HG03460 (cell line): ENCODE data around the gene MTF2.
"Not testable (repeated sequence)": the region's sequence is repeated elsewhere in the genome, so short reads cannot be mapped to it uniquely, and the experiment has no call there.

ENCODE experiments used
- ATAC-seq: cut with Tn5 transposase; IDR thresholded peaks from one replicate; pipeline ENCODE4 v1.9.1; 2021; ENCODE audit not compliant: unreplicated experiment

The MTF2 gene

DNA sequence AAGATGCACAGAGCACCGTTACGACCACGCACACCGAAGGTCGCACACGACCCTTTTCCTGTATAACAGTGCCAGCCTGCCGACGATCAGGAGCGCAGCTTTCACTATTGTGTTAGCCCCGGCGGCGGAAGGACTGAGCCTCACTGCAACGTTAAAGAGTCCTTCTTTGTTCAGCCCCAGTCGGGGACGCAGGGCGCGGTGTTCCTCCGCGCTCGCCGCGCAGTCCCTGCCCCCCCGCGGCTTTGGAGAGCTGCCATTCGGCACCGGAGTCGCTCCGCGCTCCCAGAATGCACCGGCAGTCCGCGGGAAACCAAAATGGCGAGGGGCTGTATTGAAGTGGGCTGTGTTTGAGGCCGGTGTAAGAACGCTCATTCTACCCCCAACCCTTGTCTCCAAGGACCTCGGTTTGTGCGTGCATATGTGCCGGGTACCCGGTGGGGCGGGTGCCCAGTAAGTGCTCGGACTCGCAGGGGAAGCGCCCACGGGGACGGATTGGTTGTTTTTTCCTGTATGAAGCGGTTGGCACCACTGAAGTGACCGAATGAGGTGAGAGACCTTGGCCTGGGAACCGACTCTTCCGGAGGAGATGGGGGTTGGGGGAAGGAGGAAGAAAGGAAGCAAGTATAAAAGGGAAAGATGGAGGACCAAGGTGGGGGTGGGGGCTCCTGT is at the start of gene MTF2:
MTF2 (plus strand) TSS at position 298 of the 669 bp plus-strand sequence; CDS start at position 542, 244 bp downstream.
- ATAC-seq: peak; percentile 79

DNA sequence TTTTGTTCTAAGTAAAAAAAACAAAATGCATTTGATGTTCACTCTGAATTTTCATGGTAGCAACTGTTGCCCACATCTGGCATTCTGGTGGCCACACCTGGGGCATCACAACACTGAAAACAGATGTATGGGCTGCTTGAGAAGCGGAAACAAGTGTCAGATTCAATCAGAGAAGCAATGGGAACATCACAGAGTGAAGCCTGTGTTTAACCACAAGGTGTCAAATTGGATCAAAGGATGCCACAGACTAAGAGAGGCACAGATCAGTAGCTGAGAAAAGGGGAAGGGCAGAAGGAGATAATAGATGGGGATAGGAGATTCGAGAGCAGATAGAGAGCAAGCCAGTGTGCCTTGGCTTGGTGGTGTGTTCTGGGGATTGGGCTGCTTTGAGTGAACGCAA is 49.8 kb upstream of the MTF2 start:
- no peak for ATAC-seq

DNA sequence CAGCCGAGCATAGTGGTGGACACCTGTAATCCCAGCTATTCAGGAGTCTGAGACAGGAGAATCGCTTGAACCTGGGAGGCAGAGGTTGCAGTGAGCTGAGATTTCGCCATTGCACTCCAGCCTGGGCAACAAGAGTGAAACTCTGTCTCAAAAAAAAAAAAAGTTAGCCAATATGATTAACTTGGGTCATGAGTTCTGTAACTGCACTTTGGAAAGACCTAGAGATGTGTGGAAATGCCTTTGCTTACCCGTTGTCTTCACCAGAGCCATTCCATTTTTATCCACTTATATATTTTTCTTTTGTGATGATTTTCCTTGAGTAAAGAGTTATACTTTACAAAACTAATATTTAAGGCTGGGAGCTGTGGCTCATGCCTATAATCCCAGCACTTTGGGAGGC is 48.9 kb upstream of the MTF2 start:
- not testable (repeated sequence) for ATAC-seq

DNA sequence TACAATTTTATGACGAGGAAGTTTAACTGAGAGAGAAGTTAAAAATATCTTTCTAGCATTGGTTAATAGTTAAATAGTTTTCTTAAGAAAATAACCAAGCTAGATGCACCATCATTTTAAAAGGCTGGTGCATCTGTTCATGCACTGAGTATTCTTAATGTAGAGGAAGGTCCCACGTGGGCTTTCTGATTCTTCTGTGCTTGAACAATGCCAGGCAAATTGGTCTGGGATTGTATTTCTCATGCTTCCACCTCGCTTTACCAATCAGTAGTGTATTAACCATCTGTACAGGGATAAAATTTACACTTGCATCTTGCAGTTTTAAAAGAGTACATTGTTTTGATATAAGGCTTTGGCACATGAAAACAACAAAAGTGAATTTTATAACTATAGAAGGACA is 47.4 kb upstream of the MTF2 start:
- no peak for ATAC-seq

DNA sequence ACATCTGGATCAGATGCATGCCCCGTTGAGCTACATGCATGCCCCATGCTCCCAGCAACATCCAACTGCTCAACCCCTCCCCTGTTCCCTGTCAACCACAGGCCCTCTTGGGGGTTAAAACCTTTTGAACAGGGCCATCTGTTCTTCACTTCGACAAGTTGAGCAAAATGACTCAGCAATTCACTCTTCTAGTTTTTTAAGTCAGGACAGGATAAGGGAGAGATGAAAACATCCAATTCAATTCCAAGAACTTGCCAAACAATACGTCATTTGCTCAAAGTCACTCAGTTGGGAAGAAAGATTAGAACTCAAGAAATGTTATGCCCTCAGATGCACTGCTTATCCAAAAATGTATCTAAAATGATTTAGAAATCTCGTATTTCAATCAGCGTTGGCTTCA is 46.1 kb upstream of the MTF2 start:
- no peak for ATAC-seq

DNA sequence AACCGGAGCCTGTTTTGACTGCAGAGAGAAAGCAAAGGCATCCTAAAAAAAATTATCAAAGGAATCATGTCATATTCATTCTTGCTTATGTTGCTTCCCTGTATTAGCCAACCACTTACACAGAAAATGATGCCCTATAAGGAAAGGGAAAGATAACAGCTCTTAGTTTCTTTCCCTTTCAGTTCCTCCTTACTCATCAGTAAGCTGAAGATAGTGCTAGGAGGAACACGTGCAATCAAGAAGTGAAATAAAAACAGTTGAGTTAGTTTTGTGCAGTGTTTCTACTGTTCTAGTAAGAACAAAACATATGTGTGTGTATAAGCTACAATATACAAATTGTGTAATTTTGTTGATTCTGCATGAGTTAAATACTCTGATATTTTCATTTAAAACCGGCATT is 45.3 kb upstream of the MTF2 start:
- peak; percentile 84 for ATAC-seq

DNA sequence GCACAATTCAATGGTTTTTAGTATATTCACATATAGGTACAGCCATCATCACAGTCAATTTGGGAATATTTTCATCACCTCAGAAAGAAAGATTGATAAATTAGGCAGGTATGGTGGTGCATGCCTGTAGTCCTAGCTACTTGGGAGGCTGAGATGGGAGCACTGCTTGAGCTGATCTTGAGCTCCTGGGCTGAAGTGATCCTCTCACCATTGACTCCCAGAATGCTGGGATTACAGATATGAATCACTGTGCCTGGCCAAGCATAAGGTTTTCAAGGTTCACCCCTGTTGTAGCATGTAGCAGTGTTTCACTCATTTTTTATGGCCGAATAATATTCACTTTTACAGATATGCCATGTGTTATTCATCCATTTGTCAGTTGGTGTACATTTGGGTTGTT is 44.7 kb upstream of the MTF2 start:
- ATAC-seq: no peak

DNA sequence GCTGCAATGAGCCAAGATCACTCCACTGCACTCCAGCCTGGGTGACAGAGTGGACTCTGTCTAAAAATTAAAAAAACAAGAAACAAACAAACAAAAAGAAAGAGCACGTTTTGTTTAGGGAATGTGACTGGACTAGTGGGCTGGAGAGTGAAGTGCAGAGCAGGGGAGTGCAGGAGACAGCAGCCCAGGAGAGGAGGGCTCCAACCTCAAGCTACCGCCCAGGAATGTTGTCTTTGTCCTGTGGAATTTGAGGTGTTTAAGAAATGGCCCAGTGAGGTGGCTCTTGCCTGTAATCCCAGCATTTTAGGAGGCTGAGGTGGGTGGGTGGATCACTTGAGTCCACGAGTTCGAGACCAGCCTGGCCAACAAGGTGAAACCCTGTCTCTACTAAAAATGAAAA is 42.4 kb upstream of the MTF2 start:
- no peak for ATAC-seq

DNA sequence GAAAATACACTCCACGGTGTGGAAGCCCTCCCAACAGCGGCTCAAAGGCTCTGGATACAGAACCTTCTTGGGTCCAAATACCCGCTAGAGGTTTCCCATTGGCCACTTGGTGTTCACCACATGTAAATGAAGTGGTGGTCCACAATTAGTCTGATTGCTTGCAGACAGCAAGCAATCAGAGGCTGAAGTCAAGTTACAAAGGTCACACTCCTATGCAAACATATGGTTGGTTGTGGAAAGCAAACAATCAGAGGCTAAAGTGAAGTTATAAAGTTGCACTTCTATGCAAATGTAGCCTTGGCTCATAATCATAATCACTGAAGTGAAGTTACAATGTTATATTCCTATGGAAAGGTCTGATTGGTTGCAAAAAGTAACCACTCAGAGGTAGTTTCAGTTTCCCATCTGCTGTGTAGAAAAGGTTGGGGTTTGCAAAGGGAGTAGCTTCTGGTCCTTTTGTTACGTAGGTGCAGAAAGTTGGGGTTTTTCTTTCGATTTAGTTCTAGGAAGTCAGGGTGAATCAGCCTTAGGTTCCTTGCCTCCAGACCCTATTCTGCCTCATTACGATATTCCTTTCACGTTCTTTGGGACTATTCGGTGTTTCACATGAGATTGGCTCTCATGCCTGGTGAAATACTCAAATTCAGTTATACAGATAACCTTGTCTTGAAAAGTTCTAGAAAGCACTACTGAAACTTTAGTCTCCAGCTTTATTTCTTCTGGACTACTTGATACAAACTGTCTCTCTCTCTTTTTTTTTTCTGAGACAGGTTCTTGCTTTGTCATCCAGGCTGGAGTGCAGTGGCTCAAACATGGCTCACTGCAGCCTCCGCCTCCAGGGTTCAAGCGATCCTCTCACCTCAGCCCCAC is 36.7 kb upstream of the MTF2 start:
- peak; percentile 95 for ATAC-seq

DNA sequence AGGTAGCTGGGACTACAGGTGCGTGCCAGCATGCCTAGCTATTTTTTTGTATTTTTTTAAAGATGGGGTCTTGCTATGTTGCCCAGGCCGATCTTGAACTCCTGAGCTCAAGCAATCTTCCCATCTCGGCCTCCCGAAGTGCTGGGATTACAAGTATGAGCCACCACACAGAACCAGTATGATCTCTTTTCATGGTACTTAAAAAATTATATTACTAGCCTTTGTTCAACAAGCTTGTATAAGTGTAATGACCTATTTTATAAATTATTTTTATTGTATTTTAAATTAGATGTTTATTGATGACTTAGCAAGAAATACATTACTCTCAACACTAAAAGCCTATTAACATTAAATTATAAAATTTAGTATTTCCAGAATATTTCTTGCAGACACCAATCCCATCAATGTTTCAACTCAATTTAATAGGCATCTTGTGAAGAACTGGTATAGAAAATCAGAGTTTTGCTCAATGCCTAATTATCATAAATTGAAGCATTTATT is 36.0 kb upstream of the MTF2 start:
- no peak for ATAC-seq

DNA sequence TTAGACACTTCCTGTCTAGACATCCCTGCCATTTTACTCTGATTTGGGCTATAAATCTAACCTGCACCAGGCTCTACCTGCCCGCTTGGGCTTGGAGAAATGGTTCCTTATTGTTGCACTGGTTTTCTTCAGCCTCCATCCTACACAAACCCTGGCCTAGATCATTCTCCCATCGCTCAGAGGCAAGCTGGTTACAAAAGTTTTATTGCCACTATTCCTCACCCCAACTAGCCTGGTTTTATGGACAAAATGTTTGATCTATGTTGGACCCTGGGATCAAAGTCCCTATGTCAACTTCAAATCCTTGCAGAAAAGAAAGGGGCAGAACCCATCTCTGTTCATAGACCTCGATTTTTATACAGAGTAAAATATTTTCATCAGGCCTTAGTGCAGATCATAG is 31.5 kb upstream of the MTF2 start:
- no peak for ATAC-seq

DNA sequence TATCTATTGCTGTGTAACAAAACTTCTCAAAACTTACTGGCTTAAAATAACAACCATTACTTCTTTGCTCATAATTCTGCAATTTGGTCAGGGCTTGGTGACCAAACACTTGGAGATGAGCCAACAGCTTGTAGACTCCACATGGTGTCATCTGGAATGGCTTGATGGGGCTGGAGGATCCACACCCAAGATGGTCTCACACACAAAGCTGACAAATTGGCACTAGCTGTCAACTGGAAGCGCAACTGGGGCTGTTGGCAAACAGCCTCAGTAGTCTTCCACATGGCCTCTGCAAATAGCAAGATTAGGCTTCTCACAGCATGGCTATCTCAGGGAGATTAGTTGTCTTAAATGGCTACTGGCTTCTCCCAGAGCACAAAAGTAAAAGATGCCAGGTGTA is 27.1 kb upstream of the MTF2 start:
- no peak for ATAC-seq

DNA sequence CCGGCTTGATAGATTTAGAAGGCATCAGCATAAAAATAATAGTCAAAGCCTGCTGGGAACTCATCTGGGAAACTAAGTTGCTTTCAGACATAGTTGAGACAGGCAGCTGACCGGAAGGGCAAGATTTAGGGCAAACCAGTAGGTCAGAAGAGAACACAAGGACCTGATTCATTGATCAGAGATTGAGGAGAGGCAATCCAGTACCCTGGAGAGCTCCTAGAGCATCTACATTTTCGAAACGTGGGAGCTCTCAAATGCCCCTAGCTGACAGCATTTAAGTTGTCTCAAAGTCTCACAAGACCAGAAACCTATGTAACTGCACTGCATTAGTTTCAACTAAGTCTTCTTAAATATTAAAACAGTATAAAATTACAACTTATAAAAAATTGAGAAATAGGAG is 22.9 kb upstream of the MTF2 start:
- no peak for ATAC-seq

DNA sequence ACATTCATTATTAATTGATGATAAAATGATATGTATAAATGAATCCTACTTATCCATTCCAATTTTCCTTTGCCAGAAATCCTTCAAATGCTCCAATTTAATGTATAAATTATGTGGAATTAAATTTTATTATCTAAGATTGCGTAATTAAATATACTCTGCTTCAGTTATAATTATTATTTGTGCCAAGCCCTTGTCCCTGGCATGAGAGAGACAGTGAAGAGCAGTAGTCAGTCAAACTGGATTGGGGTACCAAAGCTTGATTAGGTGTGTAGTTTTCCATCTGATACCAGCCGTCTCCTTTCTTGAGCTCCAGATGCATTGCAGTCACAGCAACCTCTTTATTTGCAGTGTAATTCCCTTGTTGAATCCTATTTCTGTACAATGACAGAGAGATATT is 22.4 kb upstream of the MTF2 start:
- ATAC-seq: no peak

DNA sequence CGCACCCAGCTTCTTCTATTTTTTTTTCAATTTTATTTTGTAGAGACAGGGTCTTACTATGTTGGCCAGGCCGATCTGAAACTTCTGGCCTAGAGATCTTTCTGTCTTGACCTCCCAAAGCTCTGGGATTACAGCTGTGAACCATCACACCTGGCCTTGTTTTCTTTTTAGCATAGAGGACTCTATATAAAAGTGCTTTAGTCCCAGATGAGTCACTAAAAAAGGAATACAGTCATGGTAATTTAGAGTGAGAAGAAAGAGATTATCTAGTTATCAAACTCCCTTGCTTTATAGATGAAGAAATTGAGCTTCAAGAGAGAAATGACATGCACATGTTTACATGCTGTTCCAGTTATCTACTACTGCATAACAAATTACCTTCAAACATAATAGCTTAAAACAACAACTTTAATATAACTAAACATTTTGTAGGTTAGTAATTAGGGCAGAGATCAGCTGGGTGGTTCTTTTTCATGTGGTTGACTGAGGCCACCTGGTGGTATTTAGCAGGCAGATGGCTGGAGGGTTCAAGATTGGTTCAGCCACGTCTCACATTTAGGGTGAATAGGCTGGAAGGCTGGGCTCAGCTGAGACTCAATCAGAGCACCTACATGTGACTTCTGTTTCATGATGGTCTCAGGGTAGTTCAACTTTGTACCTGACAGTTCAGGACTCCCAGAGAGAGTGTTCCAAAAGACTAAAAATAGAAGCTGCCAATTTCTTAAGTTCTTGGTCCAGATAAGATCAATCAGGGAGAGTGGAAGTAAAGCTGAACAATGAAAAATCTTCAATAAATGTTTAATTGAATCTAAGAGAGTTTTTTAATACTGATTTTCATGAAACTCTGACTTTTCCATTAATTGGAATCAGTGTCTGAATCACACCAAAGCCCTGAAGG is 16.9 kb upstream of the MTF2 start:
- ATAC-seq: no peak

DNA sequence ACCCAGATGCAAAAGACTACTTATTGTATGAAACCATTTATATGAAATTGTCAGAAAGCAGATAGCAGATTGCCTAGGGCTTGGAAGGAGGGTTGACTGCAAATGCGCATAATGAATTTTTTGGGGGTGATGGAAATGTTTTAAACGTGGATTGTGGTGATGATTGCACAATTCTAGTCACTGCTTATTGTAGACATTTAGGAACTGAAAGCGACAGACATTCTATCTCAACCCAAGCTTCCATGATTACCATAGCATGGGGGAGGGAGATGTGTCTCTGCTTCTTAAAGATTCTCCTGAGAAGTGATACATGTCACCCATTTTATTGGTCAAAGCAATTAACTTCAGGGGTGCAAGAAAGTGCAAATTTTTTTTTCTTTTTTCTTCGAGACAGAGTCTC is 2.8 kb upstream of the MTF2 start:
- ATAC-seq: no peak

DNA sequence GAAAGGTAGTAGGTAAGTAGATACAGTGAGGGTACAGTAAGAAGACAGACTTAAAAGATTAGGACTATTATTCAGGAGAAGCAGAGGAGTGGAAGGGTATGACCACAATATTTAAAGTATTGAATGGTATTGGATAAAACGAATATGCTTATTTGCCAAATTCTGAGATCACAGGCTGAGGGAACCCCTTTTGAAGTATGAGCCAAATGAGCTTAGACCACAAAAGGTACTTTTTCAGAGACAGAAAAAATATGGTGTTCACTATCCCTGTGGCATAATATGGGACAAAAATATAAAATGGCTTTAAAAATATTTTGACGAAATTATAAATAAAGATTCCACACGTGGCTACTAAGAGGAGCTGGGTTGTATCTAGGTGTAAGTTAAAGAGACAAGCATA is 880 bp upstream of the MTF2 start:
- no peak for ATAC-seq

DNA sequence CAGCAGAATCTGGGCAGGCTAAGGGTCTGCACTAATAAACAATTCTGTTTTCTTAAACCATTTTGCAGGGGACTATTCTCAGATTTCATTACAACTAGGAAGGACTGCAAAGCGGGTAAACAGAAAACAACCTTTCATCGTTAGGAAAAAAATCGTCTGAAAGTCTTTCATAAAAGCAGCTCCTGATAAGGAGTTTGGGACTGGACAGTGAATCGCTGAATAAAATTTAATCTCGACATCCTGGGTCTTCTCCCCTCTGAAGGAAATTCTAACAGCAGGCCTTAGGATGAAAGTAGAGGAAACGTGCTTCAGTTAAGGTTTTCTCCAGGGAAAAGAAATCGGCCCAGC is 471 bp upstream of the MTF2 start:
- ATAC-seq: no peak

DNA sequence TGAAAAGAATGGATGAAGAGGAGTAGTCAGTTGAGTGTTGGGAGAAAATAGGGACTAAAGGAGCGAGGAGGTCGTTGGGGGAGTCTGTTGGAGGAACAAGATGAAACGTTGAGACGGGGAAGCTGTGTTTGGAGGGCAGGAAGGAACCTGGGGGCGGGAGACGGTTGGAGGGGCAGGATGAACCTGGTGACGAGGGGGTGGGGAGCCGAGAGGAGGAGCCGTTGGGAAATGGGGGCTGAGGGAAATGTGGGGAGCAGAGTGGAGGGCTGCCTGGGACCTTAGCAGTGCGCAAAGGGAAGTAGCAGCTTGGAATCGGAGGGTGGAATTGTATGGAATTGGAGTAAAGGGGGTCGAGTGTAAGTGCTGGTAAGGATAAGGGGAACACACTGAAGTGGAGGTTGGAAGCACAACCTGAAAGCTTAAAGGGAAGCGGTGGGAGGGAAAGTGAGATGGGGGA is 630 bp downstream of the MTF2 start:
- ATAC-seq: no peak

DNA sequence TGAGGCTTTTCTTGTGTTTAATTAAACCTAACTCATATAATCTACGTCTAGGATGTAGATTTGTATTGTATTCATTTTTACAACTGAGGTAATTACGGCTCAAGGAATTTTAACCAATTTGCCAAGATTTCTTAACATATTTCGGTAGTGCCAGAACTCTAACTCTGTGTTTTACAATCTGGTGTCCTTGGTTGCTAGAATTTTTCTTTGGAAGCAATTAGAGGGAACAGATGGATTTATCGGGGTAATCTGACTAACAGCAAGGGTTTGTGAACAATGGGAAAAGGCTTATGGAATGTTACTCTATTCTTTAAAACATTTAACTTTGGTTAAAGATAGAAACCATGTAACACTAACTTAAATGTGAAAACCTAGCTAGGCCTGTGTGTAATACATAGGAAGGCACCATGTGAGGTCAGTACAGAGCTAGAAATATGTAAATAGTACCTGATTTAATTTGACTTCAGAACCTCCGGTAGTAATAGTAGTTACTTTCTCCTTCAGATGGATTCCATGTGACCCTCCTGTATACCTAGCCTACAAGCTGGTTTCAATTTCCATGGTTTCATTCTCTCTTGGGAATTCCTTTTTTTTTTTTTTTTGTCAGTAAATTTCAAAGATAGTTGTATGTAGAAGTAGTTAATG is 1.2 kb downstream of the MTF2 start:
- peak; percentile 60 for ATAC-seq

DNA sequence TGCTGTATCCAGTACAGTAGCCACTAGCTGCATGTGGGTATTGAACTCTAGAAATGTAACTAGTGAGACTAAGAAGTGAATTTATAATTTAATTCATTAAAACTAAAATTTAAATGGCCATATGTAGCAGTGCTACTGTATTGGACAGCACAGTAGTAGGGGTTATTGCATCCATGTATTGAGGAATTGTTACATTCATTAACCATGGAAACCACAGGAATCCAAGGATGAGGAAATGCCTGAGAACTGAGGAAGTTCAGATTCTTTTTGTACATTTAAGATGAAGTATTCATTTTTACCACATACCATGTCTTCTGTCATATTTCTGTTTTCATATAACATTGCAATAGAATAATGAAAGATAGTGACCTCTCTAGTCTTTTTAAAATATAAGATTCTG is 2.6 kb downstream of the MTF2 start:
- no peak for ATAC-seq
